GM18907 (cell line): ENCODE measurements around the gene CALM3.
"Not testable (repeated sequence)": the region's sequence is repeated elsewhere in the genome, so short reads cannot be mapped to it uniquely, and the experiment has no call there.

Experiments used
- ATAC-seq: cut with Tn5 transposase; IDR thresholded peaks from one replicate; pipeline ENCODE4 v1.9.1; 2021; ENCODE audit warnings: mild to moderate bottlenecking, moderate library complexity; ENCODE audit not compliant: unreplicated experiment

CALM3 gene

DNA sequence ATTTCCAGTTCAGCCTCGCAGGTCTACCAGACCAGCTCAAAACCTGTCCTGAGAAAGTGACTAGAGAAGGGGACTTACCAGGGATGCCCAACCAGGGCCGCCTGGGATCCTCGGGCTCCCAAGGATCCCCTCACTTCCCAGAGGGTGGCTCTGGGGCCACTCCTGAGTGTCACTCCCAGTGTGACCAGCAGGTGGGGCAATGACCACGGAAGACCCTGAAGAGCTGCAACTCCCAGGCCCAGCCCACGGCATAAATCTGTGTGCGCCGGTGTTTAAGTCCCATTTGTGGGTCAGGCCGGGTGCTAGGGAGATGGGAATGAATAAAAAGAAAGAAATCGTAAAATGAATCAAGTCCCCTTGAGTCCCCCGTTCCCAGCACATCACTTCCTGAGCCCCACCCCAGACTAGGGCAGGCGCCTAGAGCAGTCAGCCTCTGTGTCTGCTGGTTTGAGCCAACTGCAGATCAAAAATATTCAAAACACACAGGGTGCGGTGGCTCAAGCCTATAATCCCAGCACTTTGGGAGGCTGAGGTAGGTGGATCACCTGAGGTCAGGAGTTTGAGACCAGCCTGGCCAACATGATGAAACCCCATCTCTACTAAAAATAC is 13.1 kb downstream of the CALM3 start:
- no peak for ATAC-seq

- ATAC-seq, result no peak
Measured at GRCh38 chr19:46615966-46616365, 14.8 kb downstream of the CALM3 start.

DNA sequence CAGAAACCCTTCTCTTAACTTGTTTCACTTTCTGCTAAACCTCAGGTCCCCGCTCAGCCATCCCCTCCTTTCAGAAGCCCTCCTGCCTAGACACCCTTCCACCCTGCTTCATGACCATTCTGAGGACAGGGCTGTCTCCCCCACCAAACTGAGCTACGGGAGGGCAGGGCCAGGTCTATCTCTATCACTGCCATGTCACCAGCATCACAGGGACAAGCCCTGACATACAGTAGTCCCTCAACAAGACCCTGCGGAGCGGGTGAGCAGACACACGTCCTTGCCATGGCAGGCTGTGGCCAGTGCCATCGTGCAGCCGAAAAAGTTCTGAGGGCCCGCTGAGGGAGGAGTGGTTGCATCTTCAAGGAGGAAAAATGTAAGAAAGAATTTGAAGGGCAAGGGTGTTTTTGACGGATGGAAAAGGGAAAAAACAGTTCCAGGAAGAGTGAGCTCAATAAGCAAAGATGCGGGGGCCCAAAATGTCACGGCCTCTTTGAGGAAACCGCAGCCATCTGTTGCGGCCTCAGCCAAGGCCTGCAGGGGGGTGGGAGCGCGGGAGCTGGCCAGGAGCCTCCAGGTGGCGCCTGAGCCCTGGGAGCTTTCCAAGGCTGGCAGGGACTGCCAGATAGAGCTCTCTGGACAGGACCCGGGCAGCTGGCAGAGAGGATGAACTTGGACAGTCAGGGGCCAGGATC is 15.6 kb downstream of the CALM3 start:
- no peak for ATAC-seq

GRCh38 chr19:46617601-46618000 is 16.5 kb downstream of the CALM3 start:
- no peak for ATAC-seq

DNA sequence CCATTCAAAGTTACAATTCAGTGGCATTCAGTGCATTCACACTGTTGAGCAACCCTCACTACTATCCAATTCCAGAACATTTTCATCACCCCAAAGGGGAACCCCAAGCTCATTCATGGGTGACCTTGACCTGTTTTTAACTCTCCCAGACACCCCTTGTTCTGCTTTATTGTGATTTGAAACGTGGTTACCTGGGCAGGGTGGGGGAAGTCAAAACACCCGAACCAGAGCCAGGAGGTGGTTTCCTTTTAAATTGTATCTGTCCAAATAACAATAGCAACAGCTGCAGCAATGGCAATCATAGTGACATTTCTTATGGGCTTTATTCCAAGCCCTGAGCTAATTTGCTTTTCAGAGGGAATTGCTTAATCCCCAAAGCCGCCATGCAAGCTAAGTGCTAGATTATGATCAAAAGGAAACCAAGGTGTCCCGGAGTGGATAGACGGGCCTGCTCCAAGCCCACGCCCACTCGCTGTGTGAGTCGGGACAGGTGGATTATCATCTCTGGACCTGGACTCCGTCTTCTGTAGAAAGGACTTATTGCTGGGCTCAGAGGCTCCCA is 17.6 kb downstream of the CALM3 start:
- ATAC-seq, result no peak

DNA sequence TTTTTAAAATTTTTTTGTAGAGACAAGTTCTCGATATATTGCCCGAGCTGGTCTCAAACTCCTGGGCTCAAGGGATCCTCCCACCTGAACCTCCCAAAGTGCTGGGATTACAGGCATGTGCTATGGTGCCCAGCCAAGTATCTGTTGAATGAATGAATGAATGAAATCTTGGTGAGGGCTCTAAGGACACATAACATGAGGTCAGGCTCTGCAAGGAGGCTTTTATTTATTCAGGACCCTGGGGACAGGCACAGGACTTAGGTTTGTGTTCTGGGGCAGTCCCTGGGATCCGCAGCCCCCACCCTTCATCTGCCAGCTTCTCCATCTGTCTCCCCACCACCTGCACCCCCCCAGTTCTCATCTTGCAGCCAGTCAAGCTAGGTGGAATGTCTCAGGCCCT is 19.1 kb downstream of the CALM3 start:
- no peak for ATAC-seq

GRCh38 chr19:46620716-46621115 is 19.6 kb downstream of the CALM3 start:
- no peak for ATAC-seq

DNA sequence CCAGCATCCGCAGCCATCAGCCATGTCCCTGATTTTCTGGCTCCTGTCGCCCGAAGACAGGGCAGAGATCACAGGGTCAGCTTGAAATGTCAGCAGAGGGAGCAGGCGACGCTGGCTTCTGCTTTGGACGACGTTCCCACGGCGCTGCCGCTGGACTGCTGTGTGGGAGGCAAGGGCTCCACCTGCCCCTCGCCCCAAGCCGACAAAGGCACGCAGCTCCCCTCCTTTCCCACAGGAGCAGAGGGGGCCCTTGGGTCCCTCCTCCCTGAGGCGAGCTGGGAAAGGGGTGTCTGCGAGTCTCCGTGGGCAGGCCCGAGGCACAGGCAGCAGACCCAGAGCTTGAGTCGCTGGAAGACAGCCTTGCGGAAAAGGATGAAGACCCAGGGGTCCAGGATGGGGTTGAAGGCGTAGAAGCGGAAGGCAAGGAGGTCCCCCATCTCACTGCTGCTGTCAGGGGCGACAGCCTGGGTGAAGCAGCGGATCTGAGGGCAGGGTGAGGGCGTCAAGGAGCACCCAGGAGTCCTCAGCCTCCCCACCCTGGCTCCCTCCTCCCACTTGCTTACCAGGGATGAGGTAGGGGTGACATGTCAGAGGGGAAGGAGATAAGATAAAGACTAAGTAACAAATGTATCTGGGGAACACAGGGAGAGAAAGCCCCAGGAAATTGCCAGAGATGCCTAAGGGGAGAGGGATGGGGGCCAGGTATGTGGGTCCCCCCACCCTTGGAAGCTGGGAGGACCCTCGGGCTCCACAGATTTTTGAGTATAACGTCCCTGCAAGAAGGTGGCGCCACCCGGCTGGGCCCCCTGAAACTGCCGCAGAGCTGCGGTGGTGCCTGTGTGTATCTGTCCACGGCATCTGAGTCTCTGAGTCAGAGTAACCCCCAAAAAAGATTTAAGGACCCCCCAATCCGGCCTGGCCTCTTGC is 20.3 kb downstream of the CALM3 start:
- no peak for ATAC-seq

DNA sequence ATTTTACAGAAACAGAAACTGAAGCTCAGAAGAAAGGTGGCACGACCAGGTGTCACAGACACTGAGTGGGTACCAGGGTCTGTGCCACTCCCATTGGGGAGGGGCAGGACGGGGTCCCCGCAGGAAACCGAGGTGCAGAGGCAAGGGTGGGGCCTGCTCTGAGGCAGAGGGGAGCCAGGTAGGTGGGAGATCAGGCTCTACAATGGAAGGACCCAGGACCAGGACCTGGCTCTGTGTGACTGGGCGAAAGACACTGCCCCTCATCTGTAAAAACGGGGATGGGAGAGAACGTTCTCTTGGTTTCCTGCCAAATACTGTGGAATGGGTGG is 21.0 kb downstream of the CALM3 start:
- no peak for ATAC-seq

DNA sequence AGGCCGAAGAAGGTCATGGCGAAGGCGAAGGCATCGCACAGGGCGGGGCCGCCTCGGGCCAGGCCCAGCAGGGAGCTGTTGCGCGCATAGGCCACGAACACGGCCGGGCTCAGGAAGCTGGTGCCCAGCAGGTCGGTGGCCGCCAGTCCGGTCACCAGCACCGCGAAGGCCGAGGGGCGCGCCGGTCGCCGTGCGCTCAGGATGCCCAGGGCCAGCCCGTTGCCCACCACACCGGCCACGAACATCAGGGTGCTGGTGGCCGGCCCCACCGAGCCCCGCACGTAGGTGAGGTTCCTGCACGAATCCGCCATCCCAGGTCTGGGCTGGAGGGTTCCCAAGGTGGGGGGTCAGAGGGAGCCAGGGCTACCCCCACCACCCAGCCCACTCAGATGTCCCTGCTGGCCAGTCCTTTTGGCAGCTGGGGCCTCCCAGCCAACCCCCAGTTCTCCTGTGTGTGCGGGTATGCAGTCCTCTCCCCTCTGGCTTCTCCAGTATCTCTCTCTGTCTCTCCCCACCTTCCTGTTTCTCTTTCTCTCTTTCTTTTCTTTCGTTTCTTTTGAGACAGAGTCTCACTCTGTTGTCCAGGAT is 22.9 kb downstream of the CALM3 start:
- ATAC-seq, result no peak

- no peak for ATAC-seq
Measured at GRCh38 chr19:46624958-46625661, 24.0 kb downstream of the CALM3 start, which contains the start of gene PTGIR. PTGIR (minus strand) TSS chr19:46625089; CDS start chr19:46624225, 864 bp downstream.

DNA sequence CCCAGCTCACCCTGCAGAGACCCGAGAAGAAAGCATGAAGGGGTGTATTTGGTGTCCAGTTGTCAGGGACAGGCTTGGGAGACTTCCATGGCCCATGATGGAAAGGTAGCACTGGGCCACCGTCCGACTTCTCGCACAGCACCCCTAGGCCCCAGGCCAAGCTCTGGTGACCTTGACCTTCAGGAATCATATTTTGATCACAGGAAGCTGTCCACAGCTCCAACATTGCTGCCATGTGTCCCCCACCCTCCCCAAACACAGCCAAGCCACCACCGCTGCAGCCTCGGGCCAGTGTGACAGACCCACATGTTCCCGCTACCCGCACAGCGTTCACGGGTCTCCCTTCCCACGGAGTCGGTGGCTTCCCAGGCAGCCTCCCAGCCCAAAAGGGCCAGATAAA is 24.6 kb downstream of the CALM3 start:
- ATAC-seq, result no peak

DNA sequence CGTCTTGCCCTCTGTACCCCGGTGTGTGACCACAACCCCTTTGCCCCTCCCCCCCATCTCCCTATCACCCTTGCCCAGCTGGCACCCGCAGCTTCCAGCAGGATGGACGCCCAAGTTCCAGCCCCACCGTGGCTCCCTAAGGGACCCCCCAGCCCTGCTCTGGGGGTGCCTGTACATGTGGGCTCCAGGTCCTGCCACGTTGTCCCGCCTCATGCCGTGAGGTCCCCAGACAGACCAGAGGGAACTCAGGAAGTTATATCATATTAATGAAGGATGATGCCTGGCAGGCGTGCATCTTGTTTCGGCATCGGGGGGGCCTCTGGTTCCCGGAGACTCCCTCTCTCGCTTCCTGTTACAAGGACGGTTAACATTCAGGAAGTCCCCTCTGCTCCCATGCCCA is 25.3 kb downstream of the CALM3 start:
- ATAC-seq, result no peak

DNA sequence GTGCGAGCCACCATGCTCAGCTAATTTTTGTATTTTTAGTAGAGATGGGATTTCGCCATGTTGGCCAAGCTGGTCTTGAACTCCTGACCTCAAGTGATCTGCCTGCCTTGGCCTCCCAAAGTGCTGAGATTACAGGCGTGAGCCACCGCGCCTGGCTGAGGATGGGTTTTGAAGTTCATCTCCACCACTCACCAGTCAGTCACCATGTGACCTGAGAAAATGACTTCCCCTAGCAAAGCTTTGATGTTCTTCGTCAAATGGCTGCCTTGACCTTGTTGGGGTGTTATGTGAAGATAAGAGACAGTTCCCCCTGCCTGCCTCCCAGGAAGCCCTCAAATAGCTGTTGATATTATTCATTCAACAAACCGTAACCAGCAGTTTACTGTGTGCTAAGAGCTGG is 27.8 kb downstream of the CALM3 start:
- ATAC-seq, result not testable (repeated sequence)

DNA sequence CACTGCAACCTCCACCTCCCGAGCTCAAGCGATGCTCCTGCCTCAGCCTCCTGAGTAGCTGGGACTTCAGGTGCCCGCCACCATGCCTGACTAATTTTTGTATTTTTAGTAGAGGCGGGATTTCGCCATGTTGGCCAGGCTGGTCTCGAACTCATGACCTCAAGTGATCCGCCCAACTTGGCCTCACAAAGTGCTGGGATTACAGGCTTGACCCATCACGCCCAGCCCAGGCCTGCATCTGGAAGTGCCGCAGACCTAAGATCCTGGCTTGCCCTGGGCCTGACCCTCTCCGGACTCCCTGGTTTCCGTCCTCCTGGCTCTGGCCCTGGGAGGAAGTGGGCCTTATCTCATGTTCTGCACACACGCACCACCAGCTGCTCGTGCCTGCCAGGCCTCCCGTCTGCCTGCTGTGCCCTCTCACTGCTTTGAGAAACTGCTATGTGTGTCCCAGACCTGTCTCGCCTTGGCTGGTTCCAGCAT is 28.5 kb downstream of the CALM3 start:
- ATAC-seq, result no peak

GRCh38 chr19:46630586-46631205 is 29.6 kb downstream of the CALM3 start:
- ATAC-seq, result no peak

GRCh38 chr19:46631481-46631880 is 30.4 kb downstream of the CALM3 start:
- ATAC-seq, result no peak

DNA sequence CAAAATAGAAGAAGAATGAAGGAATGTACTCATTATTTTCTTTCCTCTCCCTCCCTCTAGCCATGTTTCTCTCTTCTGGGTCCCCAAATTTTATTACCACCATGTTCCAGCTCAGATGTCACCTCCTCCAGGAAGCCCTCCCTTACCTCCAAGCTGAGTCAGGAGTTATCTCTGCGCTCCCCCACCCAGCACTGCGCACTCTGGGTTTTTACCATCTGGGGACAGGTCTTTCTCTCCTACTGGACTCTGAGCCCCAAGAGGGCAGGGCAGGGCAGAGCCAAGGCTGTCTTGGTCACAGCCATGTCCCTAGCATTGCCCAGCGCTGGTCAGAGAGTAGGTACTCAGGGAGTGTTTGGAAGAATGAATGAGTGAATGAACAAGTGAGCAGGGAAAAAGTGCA is 32.0 kb downstream of the CALM3 start:
- ATAC-seq, result no peak

GRCh38 chr19:46634045-46634655 is 33.0 kb downstream of the CALM3 start:
- peak; percentile 49 for ATAC-seq
